Lower lobe of right lung (tissue), 2 donors: ENCODE data around the gene PTPRN2. TPM values are rescaled to one million over a fixed set of nuclear protein-coding genes. Genes with fewer than 3 reads are reported as not detected.
"Not testable (repeated sequence)": the region's sequence is repeated elsewhere in the genome, so short reads cannot be mapped to it uniquely, and the experiment has no call there.

Experiments used
- ATAC-seq, 2 donors: fragments of 200-7000 bp; cut with Tn5 transposase; one replicate each; pipeline ENCODE4 v1.9.1; 2020 to 2022; ENCODE audit warnings: mild to moderate bottlenecking in 2 of 2, moderate library complexity in 2 of 2
- DNase-seq: peaks from one replicate; pipeline ENCODE4 v3.0.0-alpha.2; 2020
- H3K27ac ChIP-seq: fragments of 200-600 bp; one replicate; pipeline ENCODE4 v1.8.0; 2022
- H3K27me3 ChIP-seq: fragments of 200-600 bp; one replicate; pipeline ENCODE4 v1.8.0; 2022; ENCODE audit warnings: low read depth
- H3K36me3 ChIP-seq: fragments of 200-600 bp; one replicate; pipeline ENCODE4 v1.8.0; 2022; ENCODE audit warnings: mild to moderate bottlenecking
- H3K4me1 ChIP-seq: fragments of 200-600 bp; one replicate; pipeline ENCODE4 v1.8.0; 2022
- H3K4me3 ChIP-seq: fragments of 200-600 bp; one replicate; pipeline ENCODE4 v1.8.0; 2022; ENCODE audit warnings: mild to moderate bottlenecking
- H3K9me3 ChIP-seq: fragments of 200-600 bp; one replicate; pipeline ENCODE4 v1.8.0; 2022
- CTCF ChIP-seq: fragments of 200-600 bp; IDR thresholded peaks from one replicate; pipeline ENCODE4 v1.8.0; 2022; ENCODE audit warnings: antibody characterized with exemption, mild to moderate bottlenecking
- intact Hi-C: fragments of 100-400 bp; cut with DNase I; formaldehyde crosslinking; loops from one replicate; pipeline ENCODE4 v1.11.0; 2022
- total RNA-seq: library from RNA; stranded (reverse); fragmentation: NEBNext Ultra II Directional; extraction: Animal tissue kit (Norgen Biotek cat#: 25700); gene quantifications from one replicate; pipeline ENCODE4 v1.2.1, GENCODE V29; 2021
- donor health status: DM: no; HTN: yes; CAD: no; lungs with severe emphysema.

PTPRN2 gene
- total RNA-seq, 1 donor from 2014 or later: 6.8 TPM

DNA sequence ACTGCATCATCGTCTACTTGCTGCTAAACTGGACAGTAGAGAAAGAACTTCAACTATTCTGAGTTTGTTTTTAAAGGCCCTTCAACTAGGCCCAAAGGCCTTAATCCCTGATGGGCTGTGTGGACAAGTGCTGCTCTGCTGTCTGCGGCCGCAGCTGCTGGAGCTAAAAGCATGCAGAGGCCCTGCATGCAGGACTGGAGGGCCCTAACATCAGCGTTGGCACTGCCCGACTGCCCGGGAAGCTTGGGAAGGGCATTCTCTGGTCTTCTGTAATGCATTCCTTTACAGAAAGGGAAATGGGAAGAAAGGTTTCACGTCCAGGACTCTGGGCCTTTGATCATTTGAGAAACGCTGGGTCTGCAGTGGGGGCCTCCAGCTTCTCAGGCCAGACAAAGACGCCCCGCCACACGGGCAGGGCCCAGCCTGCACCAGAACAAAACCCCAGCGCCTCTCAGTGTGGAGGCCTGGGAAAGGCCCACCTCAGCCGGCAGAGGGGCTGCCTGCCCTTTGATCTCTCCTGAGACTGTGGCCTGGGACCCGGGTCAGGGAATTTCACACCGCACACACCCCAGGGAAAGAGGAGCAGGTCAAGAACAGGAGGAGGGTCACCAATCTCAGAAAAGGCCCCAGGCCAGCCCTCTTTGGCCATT is 1021.5 kb downstream of the PTPRN2 start:
- no peak for DNase-seq
- no peaks in the 10 kb centered on the region for H3K36me3 ChIP-seq
- no peak overlapping the region for H3K27ac ChIP-seq

GRCh38 chr7:157565201-157565626 is 1022.4 kb downstream of the PTPRN2 start:
- no peaks in the 10 kb centered on the region for H3K36me3 ChIP-seq
- no peak overlapping the region for H3K4me3 ChIP-seq
- no peaks in the 10 kb centered on the region for H3K9me3 ChIP-seq
- ATAC-seq (no peak), DNase-seq (no peak)
- intact Hi-C loops: no loop called here
- TF ChIP-seq CTCF: no peak
- no peak overlapping the region for H3K27ac ChIP-seq
- H3K27me3 ChIP-seq: no peaks in the 10 kb centered on the region
- peaks cover 16% of the 10 kb centered on the region for H3K4me1 ChIP-seq

More for the DNA sequence above, 1021.5 kb downstream of the PTPRN2 start:
- Histone ChIP-seq H3K4me3 (no peak overlapping the region), H3K9me3 (no peaks in the 10 kb centered on the region), H3K4me1 (peaks cover 16% of the 10 kb centered on the region), H3K27me3 (no peaks in the 10 kb centered on the region)
- intact Hi-C loops: no loop called here
- no peak for TF ChIP-seq CTCF
- no peak for ATAC-seq

GRCh38 chr7:157564517-157565177 is 1023.0 kb downstream of the PTPRN2 start:
- peaks cover 16% of the 10 kb centered on the region for H3K4me1 ChIP-seq

GRCh38 chr7:157563467-157564135 is 1024.0 kb downstream of the PTPRN2 start:
- intact Hi-C loops, H3K27me3 ChIP-seq, DNase-seq, H3K4me1 ChIP-seq, ATAC-seq, H3K36me3 ChIP-seq, H3K9me3 ChIP-seq, H3K4me3 ChIP-seq, H3K27ac ChIP-seq: not testable (repeated sequence)

More at GRCh38 chr7:157564517-157565177, 1023.0 kb downstream of the PTPRN2 start:
- no peak for DNase-seq
- H3K36me3 ChIP-seq: no peaks in the 10 kb centered on the region
- ATAC-seq: no peak
- H3K4me3 ChIP-seq: no peak overlapping the region
- TF ChIP-seq CTCF: no peak
- H3K27ac ChIP-seq: no peak overlapping the region
- intact Hi-C loops: no loop called here
- H3K27me3 ChIP-seq: no peaks in the 10 kb centered on the region
- H3K9me3 ChIP-seq: no peaks in the 10 kb centered on the region

- H3K9me3 ChIP-seq, ATAC-seq, H3K4me1 ChIP-seq, H3K27ac ChIP-seq, H3K27me3 ChIP-seq, intact Hi-C loops, H3K36me3 ChIP-seq, H3K4me3 ChIP-seq, DNase-seq: not testable (repeated sequence)
Measured at GRCh38 chr7:157562522-157563398, 1024.9 kb downstream of the PTPRN2 start.

- DNase-seq (no peak), ATAC-seq (no peak)
- H3K4me1 ChIP-seq: no peaks in the 10 kb centered on the region
- H3K4me3 ChIP-seq: no peak overlapping the region
- H3K27me3 ChIP-seq: no peaks in the 10 kb centered on the region
- H3K27ac ChIP-seq: no peak overlapping the region
- H3K36me3 ChIP-seq: no peaks in the 10 kb centered on the region
- intact Hi-C loops: no loop called here
- H3K9me3 ChIP-seq: no peaks in the 10 kb centered on the region
- no peak for TF ChIP-seq CTCF
Measured at GRCh38 chr7:157561816-157562410, 1025.7 kb downstream of the PTPRN2 start.
